Sigmoid colon (tissue), 4 donors: Measurements from ENCODE around the gene RPL10A.
"Not testable (repeated sequence)": the region's sequence is repeated elsewhere in the genome, so short reads cannot be mapped to it uniquely, and the experiment has no call there.

Experiments
- POLR2AphosphoS5 ChIP-seq, 4 donors: sonication (generic); formaldehyde crosslinking; IDR thresholded peaks; one replicate each; pipeline ENCODE4 v1.6.1; 2017; ENCODE audit warnings: antibody characterized with exemption in 4 of 4
- TF ChIP-seq, protein P1 (sequence below), 4 experiments: fragments of 450-650 bp in 3 of 4; fragments of 200-600 bp in 1 of 4; IDR thresholded peaks; one replicate each; pipeline ENCODE4 v1.5.1; 2016 to 2019; ENCODE audit warnings: antibody characterized with exemption in 4 of 4, mild to moderate bottlenecking in 3 of 4, moderate library complexity in 2 of 4

DNA sequence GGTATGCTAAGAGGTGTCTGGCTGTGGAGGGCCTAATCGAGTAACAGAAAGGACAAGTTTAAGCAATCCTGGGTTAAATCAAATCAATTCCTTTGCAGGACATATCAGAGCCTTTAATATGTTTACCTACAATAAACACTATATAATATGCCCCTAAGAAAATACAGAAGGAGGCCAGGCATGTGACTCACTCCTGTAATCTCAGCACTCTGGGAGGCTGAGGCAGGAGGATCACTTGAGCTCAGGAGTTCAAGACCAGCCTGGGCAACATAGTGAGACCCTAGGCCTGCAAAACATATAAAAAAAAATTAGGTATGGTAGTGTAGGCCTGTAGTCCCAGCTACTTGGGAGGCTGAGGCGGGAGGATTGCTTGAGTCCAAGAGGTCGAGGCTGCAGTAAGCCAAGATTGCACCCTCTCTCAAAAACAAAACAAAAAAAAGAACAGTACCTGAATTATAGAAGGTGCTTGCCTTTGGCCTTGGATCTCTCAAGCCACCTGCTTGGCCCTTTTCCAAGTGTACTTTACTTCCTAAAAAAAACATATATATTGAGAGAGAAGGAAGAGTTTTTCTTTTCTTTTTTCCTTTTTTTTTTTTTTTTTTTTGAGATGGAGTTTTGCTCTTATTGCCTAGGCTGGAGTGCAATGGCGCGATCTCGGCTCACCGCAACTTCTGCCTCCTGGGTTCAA lies 29.7 kb upstream of the RPL10A start:
- TF ChIP-seq, protein P1, sequence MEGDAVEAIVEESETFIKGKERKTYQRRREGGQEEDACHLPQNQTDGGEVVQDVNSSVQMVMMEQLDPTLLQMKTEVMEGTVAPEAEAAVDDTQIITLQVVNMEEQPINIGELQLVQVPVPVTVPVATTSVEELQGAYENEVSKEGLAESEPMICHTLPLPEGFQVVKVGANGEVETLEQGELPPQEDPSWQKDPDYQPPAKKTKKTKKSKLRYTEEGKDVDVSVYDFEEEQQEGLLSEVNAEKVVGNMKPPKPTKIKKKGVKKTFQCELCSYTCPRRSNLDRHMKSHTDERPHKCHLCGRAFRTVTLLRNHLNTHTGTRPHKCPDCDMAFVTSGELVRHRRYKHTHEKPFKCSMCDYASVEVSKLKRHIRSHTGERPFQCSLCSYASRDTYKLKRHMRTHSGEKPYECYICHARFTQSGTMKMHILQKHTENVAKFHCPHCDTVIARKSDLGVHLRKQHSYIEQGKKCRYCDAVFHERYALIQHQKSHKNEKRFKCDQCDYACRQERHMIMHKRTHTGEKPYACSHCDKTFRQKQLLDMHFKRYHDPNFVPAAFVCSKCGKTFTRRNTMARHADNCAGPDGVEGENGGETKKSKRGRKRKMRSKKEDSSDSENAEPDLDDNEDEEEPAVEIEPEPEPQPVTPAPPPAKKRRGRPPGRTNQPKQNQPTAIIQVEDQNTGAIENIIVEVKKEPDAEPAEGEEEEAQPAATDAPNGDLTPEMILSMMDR (IDR thresholded peaks at IDR 0.05) = not testable (repeated sequence)
- not testable (repeated sequence) for TF ChIP-seq POLR2AphosphoS5 (IDR thresholded peaks at IDR 0.05)
